IPS DF 19.7 (cell line): ENCODE data around the gene LCE2B.
"Not testable (repeated sequence)": the region's sequence is repeated elsewhere in the genome, so short reads cannot be mapped to it uniquely, and the experiment has no call there.

Source experiments
- DNase-seq: peaks from one replicate; pipeline ENCODE4 v3.0.0-alpha.2; 2013; ENCODE audit warnings: low read depth, low spot score

LCE2B gene, protein sequence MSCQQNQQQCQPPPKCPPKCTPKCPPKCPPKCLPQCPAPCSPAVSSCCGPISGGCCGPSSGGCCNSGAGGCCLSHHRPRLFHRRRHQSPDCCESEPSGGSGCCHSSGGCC

DNA sequence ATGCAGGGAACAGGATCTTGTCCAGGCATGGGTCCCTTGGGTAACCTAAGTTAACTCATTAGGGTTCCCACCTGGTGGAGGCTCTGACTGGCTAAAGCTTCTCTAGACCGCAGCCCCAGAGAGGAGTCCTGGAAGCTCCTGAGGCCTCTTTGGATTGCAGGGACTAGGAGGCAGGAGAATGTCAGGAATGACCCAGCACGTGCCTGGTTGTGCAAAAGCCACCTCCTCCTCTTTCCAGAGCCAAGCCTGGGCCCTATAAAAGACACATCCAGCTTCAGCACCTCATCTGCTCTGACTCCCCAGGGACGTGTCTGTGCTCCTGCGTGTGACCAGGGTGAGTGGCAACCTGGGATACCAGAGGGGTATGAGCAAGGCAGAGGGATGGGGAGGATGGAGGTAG is at the start of gene LCE2B:
TSS of gene LCE2B (plus strand) at position 301 of the 400 bp plus-strand sequence. CDS start 721 bp downstream, outside the sequence.
- not testable (repeated sequence) for DNase-seq

GRCh38 chr1:152640351-152640750 is 45.6 kb upstream of the LCE2B start:
- DNase-seq = no peak

DNA sequence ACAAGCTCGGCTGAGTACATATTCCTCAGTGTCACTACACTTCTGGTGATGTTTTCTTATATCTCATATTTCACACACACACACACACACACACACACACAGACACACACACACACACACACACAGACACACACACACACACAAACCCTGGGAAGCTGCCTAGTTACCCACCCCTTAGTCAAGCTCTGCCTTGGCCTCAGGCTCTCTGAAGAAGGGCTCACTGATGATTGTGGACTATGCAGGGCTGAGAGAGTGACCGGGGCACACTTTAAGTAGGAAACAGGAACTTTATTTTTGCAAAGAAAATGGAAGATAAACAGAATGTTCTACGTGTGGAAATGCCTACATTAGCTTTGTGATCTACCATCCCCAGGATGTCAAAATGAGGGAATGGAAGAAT is 42.0 kb upstream of the LCE2B start:
- DNase-seq = no peak

GRCh38 chr1:152645146-152645545 is 40.8 kb upstream of the LCE2B start:
- DNase-seq = no peak

- DNase-seq = no peak
Measured at GRCh38 chr1:152646656-152647055, 39.3 kb upstream of the LCE2B start.

- DNase-seq = peak; percentile 20
Measured at GRCh38 chr1:152654110-152654509, 31.8 kb upstream of the LCE2B start.

- no peak for DNase-seq
Measured at GRCh38 chr1:152656459-152656858, 29.5 kb upstream of the LCE2B start.

DNA sequence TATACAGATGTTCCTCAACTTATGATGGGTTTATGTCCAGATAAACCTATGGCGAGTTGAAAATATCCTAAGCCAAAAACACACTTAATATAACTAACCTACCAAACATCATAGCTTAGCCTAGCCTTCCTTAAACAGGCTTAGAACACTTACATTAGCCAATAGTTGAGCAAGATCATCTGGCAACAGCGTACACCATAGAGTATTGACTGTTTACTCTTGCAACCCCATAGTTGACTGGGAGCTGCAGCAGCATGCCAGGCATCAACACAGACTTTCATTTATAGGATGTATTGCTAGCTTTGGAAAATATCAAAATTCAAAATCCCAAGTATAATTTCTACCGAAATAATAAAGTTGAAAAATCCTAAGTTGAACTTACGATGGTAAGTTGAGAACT is 28.2 kb upstream of the LCE2B start:
- DNase-seq = no peak

DNA sequence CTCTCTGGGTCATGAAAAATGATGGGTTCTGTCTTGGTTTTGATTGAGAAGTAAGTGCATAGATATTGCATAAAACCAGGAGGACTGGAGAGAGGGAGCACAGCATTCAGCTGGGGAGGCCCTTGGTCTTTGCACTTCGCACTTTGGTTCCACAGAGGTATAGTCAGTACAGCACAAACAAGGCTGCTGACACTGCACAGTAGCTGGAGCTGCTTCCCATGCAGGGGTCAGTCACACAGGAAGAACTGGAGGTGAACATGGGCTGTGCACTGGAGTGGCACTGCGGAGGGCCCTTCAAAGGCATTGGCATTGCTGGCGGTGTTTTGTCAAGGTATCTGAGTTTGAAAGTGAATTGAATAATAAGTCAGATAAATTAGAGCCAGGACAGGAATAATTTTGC is 27.3 kb upstream of the LCE2B start:
- DNase-seq = no peak

DNA sequence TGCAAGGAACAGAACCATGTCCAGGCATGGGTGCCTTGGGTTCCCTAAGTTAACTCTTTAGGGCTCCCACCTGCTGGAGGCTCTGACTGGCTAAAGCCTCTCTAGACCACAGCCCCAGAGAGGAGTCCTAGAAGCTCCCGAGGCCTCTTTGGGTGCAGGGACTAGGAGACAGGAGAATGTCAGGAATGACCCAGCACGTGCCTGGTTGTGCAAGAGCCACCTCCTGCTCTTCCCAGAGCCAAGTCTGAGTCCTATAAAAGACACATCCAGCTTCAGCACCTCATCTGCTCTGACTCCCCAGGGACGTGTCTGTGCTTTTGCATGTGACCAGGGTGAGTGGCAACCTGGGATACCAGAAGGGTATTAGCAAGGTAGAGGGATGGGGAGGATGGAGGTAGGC is 22.8 kb upstream of the LCE2B start, which contains the start of gene LCE2D:
TSS of gene LCE2D (plus strand) at position 283 of the 400 bp plus-strand sequence. CDS start 726 bp downstream, outside the sequence.
- no peak for DNase-seq

- not testable (repeated sequence) for DNase-seq
Measured at GRCh38 chr1:152666171-152666570, 19.8 kb upstream of the LCE2B start.

DNA sequence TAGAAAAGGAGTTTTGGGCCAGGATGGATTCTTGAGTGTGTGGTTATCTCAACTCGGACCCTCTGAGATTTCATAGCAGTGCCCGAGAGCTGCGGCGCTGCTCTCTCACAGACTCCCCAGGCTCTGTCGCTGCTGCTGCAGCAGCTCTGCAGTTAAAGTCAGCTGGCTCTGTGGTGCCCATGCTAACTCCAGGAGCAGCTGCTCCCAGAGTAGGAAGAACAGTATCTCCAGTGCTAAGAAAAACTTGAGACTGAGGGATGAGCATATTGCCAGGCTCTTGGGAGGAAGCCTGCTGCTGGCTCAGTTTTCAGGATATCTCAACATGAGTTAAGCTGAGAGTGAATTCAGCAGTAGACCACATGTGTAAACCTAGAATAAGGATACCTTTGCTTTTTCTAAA is 18.3 kb upstream of the LCE2B start:
- DNase-seq = no peak

GRCh38 chr1:152673016-152673415 is 12.9 kb upstream of the LCE2B start:
- no peak for DNase-seq

DNA sequence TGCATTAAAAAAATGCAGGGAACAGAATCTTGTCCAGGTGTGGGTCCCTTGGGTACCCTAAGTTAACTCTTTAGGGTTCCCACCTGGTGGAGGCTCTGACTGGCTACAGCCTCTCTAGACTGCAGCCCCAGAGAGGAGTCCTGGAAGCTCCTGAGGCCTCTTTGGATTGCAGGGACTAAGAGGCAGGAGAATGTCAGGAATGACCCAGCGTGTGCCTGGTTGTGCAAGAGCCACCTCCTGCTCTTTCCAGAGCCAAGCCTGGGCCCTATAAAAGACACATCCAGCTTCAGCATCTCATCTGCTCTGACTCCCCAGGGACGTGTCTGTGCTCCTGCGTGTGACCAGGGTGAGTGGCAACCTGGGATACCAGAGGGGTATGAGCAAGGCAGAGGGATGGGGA is 10.9 kb upstream of the LCE2B start, which contains the start of gene LCE2C:
TSS of gene LCE2C (plus strand) at position 297 of the 400 bp plus-strand sequence. CDS start 737 bp downstream, outside the sequence.
- DNase-seq = not testable (repeated sequence)

- no peak for DNase-seq
Measured at GRCh38 chr1:152679459-152679858, 6.5 kb upstream of the LCE2B start.

GRCh38 chr1:152681616-152682015 is 4.3 kb upstream of the LCE2B start:
- no peak for DNase-seq

GRCh38 chr1:152683846-152684245 is 2.1 kb upstream of the LCE2B start:
- no peak for DNase-seq

DNA sequence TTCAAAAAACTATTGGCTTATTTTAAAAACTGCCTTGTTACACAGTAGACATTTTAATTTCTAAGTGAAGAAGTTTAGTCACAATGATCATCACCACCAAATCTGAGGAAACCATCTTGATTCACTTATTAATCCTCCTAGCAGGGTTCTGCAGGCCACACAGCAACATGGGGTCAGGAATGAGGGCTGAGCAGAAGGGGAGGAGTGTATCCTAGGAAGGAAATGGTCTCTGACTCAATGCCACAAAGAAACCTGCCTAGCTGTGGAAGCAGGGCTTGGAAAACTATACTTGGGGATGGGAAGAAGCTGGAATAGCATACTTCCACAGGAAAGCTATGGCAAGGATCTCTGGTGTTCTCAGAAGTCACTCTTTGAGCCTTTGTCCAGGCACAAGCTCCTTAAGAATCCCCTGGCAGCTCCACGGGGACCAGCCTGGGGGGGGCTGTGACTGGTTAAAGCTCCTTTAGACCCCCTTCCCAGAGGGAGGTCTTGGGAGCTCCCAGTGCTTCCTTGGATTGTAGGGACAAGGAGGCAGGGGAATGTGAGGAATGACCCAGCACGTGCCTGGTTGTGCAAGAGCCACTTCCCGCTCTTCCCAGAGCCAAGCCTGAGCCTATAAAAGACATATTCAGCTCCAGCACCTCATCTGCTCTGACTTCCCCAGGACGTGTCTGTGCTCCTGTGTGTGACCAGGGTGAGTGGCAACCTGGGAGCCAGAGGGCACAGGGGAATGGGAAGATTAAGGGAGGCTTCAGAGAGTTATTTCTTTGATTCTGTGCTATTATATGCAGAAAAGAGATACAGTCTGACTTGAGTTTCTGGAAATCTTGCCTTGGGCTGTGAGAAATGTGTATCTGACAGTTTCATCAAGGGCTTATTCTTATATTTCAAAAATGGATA is 12.0 kb downstream of the LCE2B start, which contains the start of gene LCE2A:
TSS of gene LCE2A (plus strand) at position 645 of the 900 bp plus-strand sequence. CDS start 557 bp downstream, outside the sequence.
- no peak for DNase-seq

GRCh38 chr1:152699746-152700145 is 13.8 kb downstream of the LCE2B start:
- no peak for DNase-seq

DNA sequence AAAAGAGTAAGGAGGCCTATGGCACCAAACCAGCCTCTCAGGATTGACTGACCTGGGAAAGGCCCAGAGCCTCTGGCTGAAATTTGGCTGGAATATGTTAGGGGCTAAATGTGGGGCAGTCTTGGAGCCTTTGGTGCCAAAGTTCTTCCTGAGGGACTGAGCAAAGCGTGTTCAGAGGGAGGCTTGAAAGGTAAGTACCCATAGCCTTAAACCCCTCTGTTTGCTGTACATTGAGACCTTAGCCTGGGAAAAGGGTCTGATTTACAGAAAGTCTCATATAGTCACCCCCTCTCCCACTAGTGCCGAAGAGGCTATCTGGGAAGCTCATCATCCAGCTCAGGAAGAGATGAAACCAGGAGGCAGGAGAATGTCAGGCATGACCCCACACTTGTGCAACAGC is 21.9 kb downstream of the LCE2B start, which contains the start of gene LCE4A:
TSS of gene LCE4A (plus strand) at position 301 of the 400 bp plus-strand sequence. CDS start 916 bp downstream, outside the sequence.
- no peak for DNase-seq

DNA sequence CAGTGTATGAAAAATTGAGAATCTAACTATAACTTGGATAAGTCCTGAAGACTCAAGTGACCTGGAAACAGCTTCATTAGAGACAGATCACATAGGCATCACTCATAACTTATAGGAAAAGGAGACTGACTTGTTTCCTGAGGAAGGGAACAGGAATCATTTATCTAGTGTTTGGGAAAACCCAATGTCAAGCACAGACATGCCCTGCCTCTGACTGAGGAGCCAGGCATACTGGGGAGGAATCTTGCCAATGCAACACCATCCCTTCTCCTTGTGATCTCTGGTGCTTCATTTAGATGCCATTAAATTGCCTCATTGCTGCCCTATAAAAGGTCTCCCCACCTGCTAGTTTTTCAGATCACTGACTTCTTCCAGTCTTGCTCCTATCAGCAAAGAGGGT is 32.3 kb downstream of the LCE2B start:
- DNase-seq = no peak

DNA sequence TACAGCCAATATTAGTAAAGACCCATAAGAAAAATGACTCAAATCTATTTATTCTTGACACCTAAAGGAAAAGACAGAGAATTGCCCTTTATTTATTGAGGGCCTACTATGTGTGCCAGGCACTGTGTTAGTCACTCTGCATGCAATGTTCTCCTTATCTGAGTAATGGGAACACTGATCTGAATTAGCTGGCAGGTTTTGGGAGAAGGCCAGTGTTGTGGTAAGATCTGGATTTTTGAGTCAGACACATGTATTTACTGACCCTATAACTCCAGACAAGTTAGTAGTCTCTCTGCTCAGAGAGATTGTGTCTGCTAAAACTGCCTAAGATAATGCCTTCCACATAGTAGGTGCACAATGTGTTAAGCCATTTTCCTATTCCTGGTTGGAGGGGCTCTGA is 39.3 kb downstream of the LCE2B start:
- no peak for DNase-seq

GRCh38 chr1:152728986-152729385 is 43.1 kb downstream of the LCE2B start:
- no peak for DNase-seq
